Stomach (tissue), 9 donors: ENCODE measurements around the gene PCBP3. TPM values are rescaled to one million over a fixed set of nuclear protein-coding genes. Genes with fewer than 3 reads are reported as not detected.

ENCODE experiments used
- DNase-seq, 2 donors: peaks; one replicate each; pipeline versions ENCODE4 v3.0.0 to v3.0.0-alpha.2; 2013 to 2019
- H3K27ac ChIP-seq, 5 donors: fragments of 200-600 bp in 4 of 5; sonication (generic) in 4 of 5; one replicate each; pipeline ENCODE4 v1.5.1; 2013 to 2019; ENCODE audit warnings: mild to moderate bottlenecking in 1 of 5, moderate library complexity in 1 of 5
- H3K27me3 ChIP-seq, 3 donors: fragments of 200-600 bp; sonication (generic); one replicate each; pipeline ENCODE4 v1.5.1; 2017 to 2019; ENCODE audit warnings: mixed run types in 1 of 3
- H3K36me3 ChIP-seq, 4 donors: fragments of 200-600 bp; sonication (generic); 1 replicate in 3 of 4; 2 replicates in 1 of 4; pipeline ENCODE4 v1.5.1; 2016 to 2019
- H3K4me1 ChIP-seq, 4 donors: fragments of 200-600 bp; sonication (generic); one replicate each; pipeline ENCODE4 v1.5.1; 2016 to 2019
- H3K4me3 ChIP-seq, 4 donors: fragments of 200-600 bp; sonication (generic) in 3 of 4; one replicate each; pipeline ENCODE4 v1.5.1; 2016 to 2019; ENCODE audit warnings: mild to moderate bottlenecking in 1 of 4
- H3K9me3 ChIP-seq, 4 donors: fragments of 200-600 bp; sonication (generic); one replicate each; pipeline ENCODE4 v1.5.1; 2016 to 2019
- EP300 ChIP-seq: sonication (generic); formaldehyde crosslinking; IDR thresholded peaks from one replicate; pipeline ENCODE4 v1.6.1; 2017; ENCODE audit warnings: antibody characterized with exemption
- POLR2A ChIP-seq, 4 donors: fragments of 450-650 bp; IDR thresholded peaks; one replicate each; pipeline ENCODE4 v1.6.1; 2016; ENCODE audit warnings: antibody characterized with exemption in 4 of 4, control low read depth in 2 of 4, mild to moderate bottlenecking in 1 of 4, moderate library complexity in 1 of 4
- POLR2AphosphoS5 ChIP-seq, 3 donors: sonication (generic); formaldehyde crosslinking; IDR thresholded peaks; one replicate each; pipeline ENCODE4 v1.6.1; 2016; ENCODE audit warnings: antibody characterized with exemption in 3 of 3
- WGBS, 5 donors: extraction: QIAGEN DNeasy Blood & Tissue Kit in 3 of 5; methylation state at CpG; one replicate each; pipeline versions ENCODE4 v1.1.5 to v1.1.7; 2013 to 2018; 5-methylcytosine and 5-hydroxymethylcytosine counted together
- intact Hi-C: fragments of 100-400 bp; cut with DNase I; formaldehyde crosslinking; loops from one replicate; pipeline ENCODE4 v1.15.1; 2023; ENCODE audit warnings: low total_unique reads
- polyA plus RNA-seq, 3 donors: library from polyadenylated mRNA; stranded (reverse); fragments of 200-250 nt; gene quantifications; one replicate each; pipeline ENCODE4 v1.2.3, GENCODE V29; 2013
- total RNA-seq, 5 donors: library from RNA; depleted of rRNA; stranded (reverse); fragments of >200 nt; gene quantifications; one replicate each; pipeline versions ENCODE4 v1.1.0 to v1.2.3, GENCODE V29; 2014 to 2016
- TF ChIP-seq, protein P1 (sequence below), 7 experiments: fragments of 450-650 bp in 4 of 7; fragments of 200-600 bp in 3 of 7; sonication (generic) in 3 of 7; IDR thresholded peaks; one replicate each; pipeline ENCODE4 v1.5.1; 2016 to 2019; ENCODE audit warnings: antibody characterized with exemption in 7 of 7, control low read depth in 2 of 7, mild to moderate bottlenecking in 1 of 7
- donor health status: healthy with polysubstance abuse.
- donor health status: Bipolar disorder and iron deficiency.
- donor health status: healthy.

Gene PCBP3
- total and polyA plus RNA-seq, 8 donors, result 1.8 to 10.9 (median 3.3) TPM; not detected in 3

GRCh38 chr21:45988366-45989347 lies 345.1 kb downstream of the PCBP3 start:
- no peak overlapping the region for H3K4me3 ChIP-seq
- no peak for TF ChIP-seq POLR2AphosphoS5 (IDR thresholded peaks at IDR 0.05)
- H3K27me3 ChIP-seq, result no peaks in the 10 kb centered on the region
- DNase-seq, result no peak
- H3K27ac ChIP-seq, result peak overlapping the region in 4 of 5 donors; percentile 20 to 58 (median 37)
- H3K4me1 ChIP-seq, result peaks cover 0 to 50% (median 22%) of the 10 kb centered on the region in 4 donors
- WGBS, 5 donors, result 76 to 85% (median 81%) methylated on average over 24 to 36 of the region's 36 CpGs
- H3K36me3 ChIP-seq, result peaks cover 30 to 92% (median 71%) of the 10 kb centered on the region in 4 donors
- intact Hi-C loops, result no loop called here
- H3K9me3 ChIP-seq, result no peaks in the 10 kb centered on the region

DNA sequence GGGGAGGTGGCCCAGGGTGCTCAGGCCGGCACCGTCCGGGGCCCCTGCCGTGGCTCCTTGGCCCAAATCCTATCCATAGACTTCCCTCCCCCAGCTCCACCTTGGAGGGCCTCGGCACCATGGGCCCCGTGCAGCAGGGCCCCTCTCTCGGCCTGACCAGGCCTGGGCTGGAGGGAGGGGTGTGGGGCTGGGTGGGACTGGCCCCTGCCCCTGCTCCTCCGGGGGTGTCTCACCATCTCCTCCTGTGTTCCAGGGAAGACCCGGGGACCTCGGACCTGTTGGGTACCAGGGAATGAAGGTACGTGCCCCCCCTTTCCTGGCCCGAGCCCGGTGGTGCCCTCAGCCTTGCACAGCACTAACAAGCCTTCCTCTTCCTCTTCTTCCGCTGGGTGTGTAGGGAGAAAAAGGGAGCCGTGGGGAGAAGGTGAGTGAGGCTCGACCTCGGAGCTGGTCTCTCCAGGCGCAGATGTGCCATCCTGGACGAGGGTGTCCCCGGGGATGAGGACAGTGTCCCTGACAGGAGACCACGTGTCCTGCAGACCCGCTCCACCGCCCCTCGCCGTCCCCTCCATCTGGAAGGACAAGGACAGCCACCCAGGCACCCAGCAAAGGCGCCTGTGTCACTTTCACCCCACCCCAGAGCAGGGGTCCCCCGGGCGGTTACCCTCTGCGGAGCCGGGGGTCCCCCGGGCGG lies 346.0 kb downstream of the PCBP3 start:
- H3K27me3 ChIP-seq, result no peaks in the 10 kb centered on the region
- intact Hi-C loops, result loop anchor here (10.0 kb wide), 2 partner anchors 65 to 135 kb away; no protein-coding TSS in a partner anchor
- TF ChIP-seq POLR2AphosphoS5 (IDR thresholded peaks at IDR 0.05) (no peak), EP300 (no peak), POLR2A (IDR thresholded peaks at IDR 0.05) (no peak)
- TF ChIP-seq, protein P1, sequence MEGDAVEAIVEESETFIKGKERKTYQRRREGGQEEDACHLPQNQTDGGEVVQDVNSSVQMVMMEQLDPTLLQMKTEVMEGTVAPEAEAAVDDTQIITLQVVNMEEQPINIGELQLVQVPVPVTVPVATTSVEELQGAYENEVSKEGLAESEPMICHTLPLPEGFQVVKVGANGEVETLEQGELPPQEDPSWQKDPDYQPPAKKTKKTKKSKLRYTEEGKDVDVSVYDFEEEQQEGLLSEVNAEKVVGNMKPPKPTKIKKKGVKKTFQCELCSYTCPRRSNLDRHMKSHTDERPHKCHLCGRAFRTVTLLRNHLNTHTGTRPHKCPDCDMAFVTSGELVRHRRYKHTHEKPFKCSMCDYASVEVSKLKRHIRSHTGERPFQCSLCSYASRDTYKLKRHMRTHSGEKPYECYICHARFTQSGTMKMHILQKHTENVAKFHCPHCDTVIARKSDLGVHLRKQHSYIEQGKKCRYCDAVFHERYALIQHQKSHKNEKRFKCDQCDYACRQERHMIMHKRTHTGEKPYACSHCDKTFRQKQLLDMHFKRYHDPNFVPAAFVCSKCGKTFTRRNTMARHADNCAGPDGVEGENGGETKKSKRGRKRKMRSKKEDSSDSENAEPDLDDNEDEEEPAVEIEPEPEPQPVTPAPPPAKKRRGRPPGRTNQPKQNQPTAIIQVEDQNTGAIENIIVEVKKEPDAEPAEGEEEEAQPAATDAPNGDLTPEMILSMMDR (IDR thresholded peaks at IDR 0.05), result no peak
- WGBS, 5 donors, result 77 to 94% (median 90%) methylated on average over 13 to 32 of the region's 32 CpGs
- DNase-seq, result peak in 1 of 2 donors; percentile 21
- H3K9me3 ChIP-seq, result no peaks in the 10 kb centered on the region
- peaks cover 30 to 93% (median 78%) of the 10 kb centered on the region in 4 donors for H3K36me3 ChIP-seq
- peak overlapping the region in 4 of 5 donors; percentile 20 to 58 (median 37) for H3K27ac ChIP-seq
- H3K4me3 ChIP-seq, result no peak overlapping the region
- peaks cover 0 to 41% (median 18%) of the 10 kb centered on the region in 4 donors for H3K4me1 ChIP-seq

DNA sequence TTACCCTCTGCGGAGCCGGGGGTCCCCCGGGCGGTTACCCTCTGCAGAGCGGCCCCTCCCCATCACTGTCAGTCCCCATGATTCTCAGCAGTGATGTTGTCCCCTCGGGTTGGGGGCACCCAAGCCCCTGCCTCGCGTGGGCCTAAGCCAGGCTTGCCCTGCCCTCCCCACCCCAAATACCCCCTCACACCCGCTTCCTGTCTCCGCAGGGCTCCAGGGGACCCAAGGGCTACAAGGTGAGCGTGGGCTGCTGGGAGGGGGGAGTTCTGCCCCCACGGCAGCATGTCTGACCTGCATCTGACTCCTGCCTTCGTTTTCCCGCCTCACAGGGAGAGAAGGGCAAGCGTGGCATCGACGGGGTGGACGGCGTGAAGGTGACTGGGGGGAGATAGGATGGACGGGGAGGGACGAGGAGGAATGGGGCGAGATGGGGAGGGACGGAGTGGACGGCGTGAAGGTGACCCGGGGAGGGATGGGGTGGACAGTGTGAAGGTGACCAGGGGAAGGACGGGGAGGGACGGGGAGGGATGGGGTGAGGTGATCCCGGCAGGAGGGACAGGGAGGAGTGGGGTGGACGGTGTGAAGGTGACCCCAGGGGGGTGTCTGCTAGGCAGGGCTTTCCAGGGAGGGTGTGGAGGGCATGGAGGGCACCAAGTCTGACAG lies 346.7 kb downstream of the PCBP3 start:
- intact Hi-C loops, result loop anchor here (10.0 kb wide), 2 partner anchors 65 to 135 kb away; no protein-coding TSS in a partner anchor
- Histone ChIP-seq H3K4me1 (peaks cover 0 to 37% (median 18%) of the 10 kb centered on the region in 4 donors), H3K36me3 (peaks cover 30 to 93% (median 83%) of the 10 kb centered on the region in 4 donors), H3K27me3 (no peaks in the 10 kb centered on the region), H3K4me3 (no peak overlapping the region), H3K9me3 (no peaks in the 10 kb centered on the region), H3K27ac (peak overlapping the region in 3 of 5 donors; percentile 20 to 58 (median 49))
- no peak for TF ChIP-seq EP300
- no peak for TF ChIP-seq POLR2A (IDR thresholded peaks at IDR 0.05)
- no peak for TF ChIP-seq POLR2AphosphoS5 (IDR thresholded peaks at IDR 0.05)
- TF ChIP-seq, protein P1 (IDR thresholded peaks at IDR 0.05), result no peak
- no peak for DNase-seq
- 83 to 90% (median 89%) methylated on average over 26 to 30 of the region's 30 CpGs for WGBS, 5 donors

- peak overlapping the region in 3 of 5 donors; percentile 56 to 72 (median 58) for H3K27ac ChIP-seq
- WGBS, 5 donors, result 81 to 89% (median 86%) methylated on average over 34 to 45 of the region's 45 CpGs
- peaks cover 0 to 33% (median 16%) of the 10 kb centered on the region in 4 donors for H3K4me1 ChIP-seq
These were observed 347.4 kb downstream of the PCBP3 start for GRCh38 chr21:45990741-45991605.

More at GRCh38 chr21:45990741-45991605, 347.4 kb downstream of the PCBP3 start:
- DNase-seq, result no peak
- H3K36me3 ChIP-seq, result peaks cover 34 to 93% (median 81%) of the 10 kb centered on the region in 4 donors
- no peaks in the 10 kb centered on the region for H3K27me3 ChIP-seq
- H3K4me3 ChIP-seq, result no peak overlapping the region
- no peaks in the 10 kb centered on the region for H3K9me3 ChIP-seq
- no peak for TF ChIP-seq POLR2A (IDR thresholded peaks at IDR 0.05)
- TF ChIP-seq EP300, result no peak
- TF ChIP-seq, protein P1 (IDR thresholded peaks at IDR 0.05), result no peak
- no peak for TF ChIP-seq POLR2AphosphoS5 (IDR thresholded peaks at IDR 0.05)
- intact Hi-C loops, result loop anchor here (10.0 kb wide), 2 partner anchors 64 to 134 kb away; no protein-coding TSS in a partner anchor
